Calu3 (cell line): ENCODE measurements around the gene STIM1. TPM values are rescaled to one million over a fixed set of nuclear protein-coding genes. Genes with fewer than 3 reads are reported as not detected.

Experiments used
- BruUV-seq: library from RNA; stranded (reverse); fragments of 400-500 nt; replicated peaks from 2 replicates; lab custom pipeline; 2021; lab: Mats Ljungman, UMichigan
- CTCF ChIA-PET: fragments of 300-600 bp; sonication (Branson Sonifier 250); formaldehyde crosslinking; loops from one replicate; lab custom pipeline; 2022; ENCODE audit warnings: antibody characterized with exemption; lab: Charles Lee
- DNase-seq: peaks from one replicate; pipeline ENCODE4 v3.0.0; 2022
- H3K27ac Mint-ChIP-seq: one replicate; pipeline ENCODE4 v1.8.0; 2022; ENCODE audit warnings: mixed read lengths; ENCODE audit not compliant: unreplicated experiment
- H3K27me3 Mint-ChIP-seq: one replicate; pipeline ENCODE4 v1.8.0; 2022; ENCODE audit warnings: mixed read lengths; ENCODE audit not compliant: unreplicated experiment
- H3K36me3 Mint-ChIP-seq: one replicate; pipeline ENCODE4 v1.8.0; 2022; ENCODE audit warnings: mild to moderate bottlenecking, moderate library complexity, mixed read lengths; ENCODE audit not compliant: insufficient read depth, unreplicated experiment
- H3K4me1 Mint-ChIP-seq: one replicate; pipeline ENCODE4 v1.8.0; 2022; ENCODE audit warnings: mild to moderate bottlenecking, low read depth, mixed read lengths; ENCODE audit not compliant: unreplicated experiment
- H3K4me3 Mint-ChIP-seq: one replicate; pipeline ENCODE4 v1.8.0; 2022; ENCODE audit warnings: mild to moderate bottlenecking, low read depth, moderate library complexity, mixed read lengths; ENCODE audit not compliant: unreplicated experiment
- H3K9me3 Mint-ChIP-seq: one replicate; pipeline ENCODE4 v1.8.0; 2022; ENCODE audit warnings: low read depth, mixed read lengths; ENCODE audit not compliant: unreplicated experiment
- CTCF ChIP-seq: fragments of 200-600 bp; IDR thresholded peaks from one replicate; pipeline ENCODE4 v1.8.0; 2022; ENCODE audit warnings: antibody characterized with exemption; ENCODE audit not compliant: unreplicated experiment
- intact Hi-C: fragments of 100-400 bp; cut with micrococcal nuclease; formaldehyde crosslinking; loops from one replicate; pipeline ENCODE4 v1.10.0; 2022; ENCODE audit not compliant: unreplicated experiment
- total RNA-seq: library from RNA; stranded (reverse); gene quantifications from 2 replicates; pipeline ENCODE4 v1.2.3, GENCODE V29; 2022

The STIM1 gene
- total RNA-seq, 1 experiment from 2014 or later, result 60.1 TPM

GRCh38 chr11:3891751-3892150, 36.3 kb downstream of the STIM1 start:
- no peaks in the 10 kb centered on the region for H3K36me3 Mint-ChIP-seq
- H3K27ac Mint-ChIP-seq, result no peak overlapping the region
- intact Hi-C loops, result no loop called here
- no peaks in the 10 kb centered on the region for H3K27me3 Mint-ChIP-seq
- H3K4me1 Mint-ChIP-seq, result peaks cover 30% of the 10 kb centered on the region
- no TSS peak for BruUV-seq
- no peak for DNase-seq
- H3K9me3 Mint-ChIP-seq, result no peaks in the 10 kb centered on the region
- CTCF ChIA-PET, result no interaction called here
- no peak overlapping the region for H3K4me3 Mint-ChIP-seq
- TF ChIP-seq CTCF, result no peak

- Mint-ChIP-seq H3K36me3 (no peaks in the 10 kb centered on the region), H3K9me3 (no peaks in the 10 kb centered on the region), H3K27ac (no peak overlapping the region), H3K27me3 (no peaks in the 10 kb centered on the region), H3K4me3 (no peak overlapping the region), H3K4me1 (peaks cover 26% of the 10 kb centered on the region)
- no peak for TF ChIP-seq CTCF
- intact Hi-C loops, result no loop called here
- no TSS peak for BruUV-seq
- CTCF ChIA-PET, result no interaction called here
- no peak for DNase-seq
Observed at GRCh38 chr11:3892156-3892555, 36.7 kb downstream of the STIM1 start.

- Mint-ChIP-seq H3K4me1 (peaks cover 24% of the 10 kb centered on the region), H3K36me3 (no peaks in the 10 kb centered on the region), H3K4me3 (no peak overlapping the region), H3K27me3 (no peaks in the 10 kb centered on the region), H3K9me3 (no peaks in the 10 kb centered on the region), H3K27ac (peak overlapping the region; percentile 24)
- CTCF ChIA-PET, result no interaction called here
- intact Hi-C loops, result no loop called here
- TF ChIP-seq CTCF, result no peak
- BruUV-seq, result no TSS peak
- DNase-seq, result no peak
Observed at GRCh38 chr11:3893311-3893710, 37.8 kb downstream of the STIM1 start.

- no peak for TF ChIP-seq CTCF
- intact Hi-C loops, result no loop called here
- Mint-ChIP-seq H3K4me3 (no peak overlapping the region), H3K27ac (peak overlapping the region; percentile 24), H3K9me3 (no peaks in the 10 kb centered on the region), H3K4me1 (peaks cover 24% of the 10 kb centered on the region), H3K36me3 (no peaks in the 10 kb centered on the region), H3K27me3 (no peaks in the 10 kb centered on the region)
- no TSS peak for BruUV-seq
- no peak for DNase-seq
- CTCF ChIA-PET, result interaction anchor here (0.6 to 1.5 kb wide), 4 partner anchors 10 to 61 kb away, joined by 3 read pairs; no protein-coding TSS in a partner anchor
Observed at GRCh38 chr11:3894128-3894731, 38.8 kb downstream of the STIM1 start.
